GM06990 (cell line): ENCODE measurements around the gene BTG1.

Experiments
- DNase-seq: peaks from one replicate; pipeline ENCODE4 v3.0.0-alpha.2; 2011; ENCODE audit not compliant: insufficient read length; ENCODE audit errors: extremely low read depth
- H3K27me3 ChIP-seq: replicated peaks from 2 replicates; pipeline ENCODE4 v1.6.0; 2011; ENCODE audit warnings: low read length; ENCODE audit not compliant: control insufficient read depth, insufficient read depth
- H3K36me3 ChIP-seq: 2 replicates; pipeline ENCODE4 v1.5.1; 2011; ENCODE audit warnings: low read length; ENCODE audit not compliant: control insufficient read depth, insufficient read depth
- H3K4me3 ChIP-seq: replicated peaks from 2 replicates; pipeline ENCODE4 v1.5.1; 2011; ENCODE audit warnings: low read depth, mild to moderate bottlenecking, control low read depth, low read length
- TF ChIP-seq, protein P1 (sequence below): IDR thresholded peaks from 2 replicates; pipeline ENCODE4 v1.5.1; 2011; ENCODE audit warnings: low read length, control low read depth, mild to moderate bottlenecking, inconsistent platforms; ENCODE audit not compliant: insufficient read depth, poor library complexity, severe bottlenecking

The BTG1 gene

DNA sequence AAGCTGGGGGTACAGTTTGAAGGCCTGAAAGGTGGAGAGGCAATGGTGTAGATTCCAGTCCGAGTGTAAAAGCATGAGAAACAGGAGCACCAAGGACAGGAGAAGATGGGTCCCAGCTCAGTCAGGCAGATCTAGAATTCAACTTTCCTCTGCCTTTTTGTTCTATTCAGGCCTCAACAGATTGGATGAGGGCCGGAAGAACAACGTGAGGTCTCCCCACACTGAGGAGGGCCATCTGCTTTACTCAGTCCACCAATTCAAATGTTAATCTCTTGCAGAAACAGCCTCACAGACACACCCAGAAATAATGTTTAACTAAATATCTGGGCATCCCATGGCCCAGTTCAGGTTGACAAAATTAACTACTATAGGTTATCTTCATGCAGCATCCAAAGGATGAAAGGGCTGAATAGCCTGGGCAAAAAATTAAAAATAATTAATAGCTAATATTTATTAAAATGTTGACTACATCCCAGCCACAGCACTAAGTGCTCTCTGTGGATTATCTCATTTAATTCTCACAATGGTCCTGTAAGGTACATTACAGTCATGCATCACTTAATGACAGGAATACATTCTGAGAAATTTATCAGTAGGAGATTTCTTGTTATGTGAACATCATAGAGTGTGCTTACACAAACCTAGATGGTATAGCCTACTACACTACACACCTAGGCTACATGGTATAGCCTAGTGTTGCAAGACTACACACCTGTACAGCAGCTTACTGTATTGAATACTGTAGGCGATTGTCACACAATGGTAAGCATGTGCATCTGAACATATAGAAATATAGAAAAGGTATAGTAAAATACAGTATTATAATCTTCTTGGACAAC is 22.5 kb downstream of the BTG1 start:
- no peaks in the 10 kb centered on the region for H3K27me3 ChIP-seq
- no peaks in the 10 kb centered on the region for H3K36me3 ChIP-seq
- H3K4me3 ChIP-seq = no peak overlapping the region
- DNase-seq = no peak
- TF ChIP-seq, protein P1, sequence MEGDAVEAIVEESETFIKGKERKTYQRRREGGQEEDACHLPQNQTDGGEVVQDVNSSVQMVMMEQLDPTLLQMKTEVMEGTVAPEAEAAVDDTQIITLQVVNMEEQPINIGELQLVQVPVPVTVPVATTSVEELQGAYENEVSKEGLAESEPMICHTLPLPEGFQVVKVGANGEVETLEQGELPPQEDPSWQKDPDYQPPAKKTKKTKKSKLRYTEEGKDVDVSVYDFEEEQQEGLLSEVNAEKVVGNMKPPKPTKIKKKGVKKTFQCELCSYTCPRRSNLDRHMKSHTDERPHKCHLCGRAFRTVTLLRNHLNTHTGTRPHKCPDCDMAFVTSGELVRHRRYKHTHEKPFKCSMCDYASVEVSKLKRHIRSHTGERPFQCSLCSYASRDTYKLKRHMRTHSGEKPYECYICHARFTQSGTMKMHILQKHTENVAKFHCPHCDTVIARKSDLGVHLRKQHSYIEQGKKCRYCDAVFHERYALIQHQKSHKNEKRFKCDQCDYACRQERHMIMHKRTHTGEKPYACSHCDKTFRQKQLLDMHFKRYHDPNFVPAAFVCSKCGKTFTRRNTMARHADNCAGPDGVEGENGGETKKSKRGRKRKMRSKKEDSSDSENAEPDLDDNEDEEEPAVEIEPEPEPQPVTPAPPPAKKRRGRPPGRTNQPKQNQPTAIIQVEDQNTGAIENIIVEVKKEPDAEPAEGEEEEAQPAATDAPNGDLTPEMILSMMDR = no peak

DNA sequence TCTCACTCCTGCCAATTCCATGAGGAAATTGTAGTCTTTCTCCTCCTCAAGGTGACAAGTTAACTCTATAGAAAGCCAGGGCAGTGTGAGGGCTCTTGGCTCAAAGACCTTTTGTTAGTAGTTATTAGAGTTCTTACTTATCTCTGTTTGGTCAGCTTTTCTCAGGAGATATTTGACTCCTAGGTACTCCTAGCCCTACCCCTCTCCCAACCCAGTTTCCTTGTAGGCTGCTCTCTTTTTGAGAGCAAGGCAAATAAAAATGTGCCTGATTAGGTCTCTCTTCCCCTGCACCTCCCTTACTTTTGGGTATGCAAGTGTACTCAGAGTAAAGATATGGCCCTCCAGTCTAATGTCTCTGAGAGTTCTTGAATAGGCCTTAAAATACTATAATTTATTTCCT is 23.8 kb downstream of the BTG1 start:
- Histone ChIP-seq H3K4me3 (no peak overlapping the region), H3K27me3 (no peaks in the 10 kb centered on the region), H3K36me3 (no peaks in the 10 kb centered on the region)
- TF ChIP-seq, protein P1 = no peak
- DNase-seq = no peak

DNA sequence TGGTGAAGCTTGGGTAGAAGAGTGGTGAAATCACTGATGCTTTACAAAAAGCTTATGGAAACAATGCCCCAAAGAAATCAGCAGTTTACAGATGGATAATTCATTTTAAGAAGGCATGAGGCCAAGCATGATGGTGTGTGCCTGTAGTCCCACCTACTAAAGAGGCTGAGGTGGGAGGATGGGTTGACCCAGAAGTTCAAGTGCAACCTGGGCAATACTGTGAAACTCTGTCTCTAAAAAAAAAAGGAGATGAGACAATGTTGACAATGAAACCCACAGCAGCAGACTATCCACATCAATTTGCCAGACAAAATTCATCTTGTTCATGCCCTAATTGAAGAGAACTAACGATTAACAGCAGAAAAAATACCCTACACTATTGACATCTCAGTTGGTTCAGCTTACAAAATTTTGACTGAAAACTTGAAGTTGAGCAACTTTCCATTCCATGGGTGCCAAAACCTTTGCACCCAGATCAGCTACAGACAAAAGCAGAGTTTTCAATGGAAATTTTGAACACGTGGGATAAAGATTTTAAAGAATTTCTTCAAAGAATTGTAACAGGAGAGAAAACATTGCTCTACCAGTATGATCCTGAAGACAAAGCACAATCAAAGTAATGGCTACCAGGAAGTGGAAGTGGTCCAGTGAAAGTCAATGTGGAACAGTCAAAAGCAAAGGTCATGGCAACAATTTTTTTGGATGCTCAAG is 26.7 kb downstream of the BTG1 start:
- H3K4me3 ChIP-seq = no peak overlapping the region
- no peak for DNase-seq
- no peaks in the 10 kb centered on the region; the same call in 1 of the 2 replicates for H3K36me3 ChIP-seq
- H3K27me3 ChIP-seq = no peaks in the 10 kb centered on the region
- TF ChIP-seq, protein P1 = no peak

DNA sequence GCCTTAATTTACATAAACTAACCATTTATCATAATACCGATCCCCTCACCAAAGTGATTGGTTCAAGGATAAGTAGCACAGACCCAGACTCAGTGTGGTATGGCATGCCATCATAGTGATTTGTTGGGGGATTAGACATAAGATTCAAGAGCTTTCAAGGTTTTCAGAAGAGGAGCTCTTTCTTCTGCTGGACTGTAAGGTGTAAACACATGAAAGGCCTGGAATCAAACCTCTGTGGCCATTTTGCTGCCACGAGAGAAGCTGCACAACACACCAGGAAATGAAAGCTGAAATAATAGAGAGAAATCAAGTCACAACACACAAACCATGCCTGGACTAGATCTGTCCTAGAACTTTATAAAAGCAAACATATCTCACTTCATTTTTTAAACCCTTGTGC is 30.8 kb downstream of the BTG1 start:
- TF ChIP-seq, protein P1 = no peak
- no peaks in the 10 kb centered on the region; the same call in 1 of the 2 replicates for H3K36me3 ChIP-seq
- no peaks in the 10 kb centered on the region for H3K27me3 ChIP-seq
- no peak overlapping the region for H3K4me3 ChIP-seq
- no peak for DNase-seq

DNA sequence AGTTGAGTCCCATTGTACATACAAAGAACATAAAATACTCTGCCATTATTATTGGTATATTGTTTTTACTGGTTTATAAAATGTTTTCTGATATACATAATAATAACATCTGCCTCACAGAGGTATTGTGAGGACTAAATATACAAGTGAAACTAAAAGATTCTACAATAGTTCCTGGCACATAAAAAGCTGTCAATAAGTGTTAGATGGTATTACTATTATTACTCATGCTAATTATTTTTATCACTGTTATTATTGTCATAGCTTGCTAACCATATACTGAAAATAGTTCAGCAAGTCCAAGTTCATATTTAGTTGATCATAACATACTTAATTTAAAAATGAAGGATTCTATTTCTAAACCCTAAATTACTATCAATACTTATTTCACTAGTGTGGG is 34.4 kb downstream of the BTG1 start:
- no peak overlapping the region for H3K4me3 ChIP-seq
- DNase-seq = no peak
- TF ChIP-seq, protein P1 = no peak
- H3K27me3 ChIP-seq = no peaks in the 10 kb centered on the region
- no peaks in the 10 kb centered on the region; the same call in 1 of the 2 replicates for H3K36me3 ChIP-seq
